Panc1 (cell line): ENCODE measurements around the gene MICAL2.

ENCODE experiments used
- POLR2AphosphoS5 ChIP-seq: IDR thresholded peaks from 2 replicates; pipeline ENCODE4 v1.6.1; 2012; ENCODE audit warnings: mild to moderate bottlenecking, low read depth, low read length, moderate library complexity
- SIN3A ChIP-seq: IDR thresholded peaks from 2 replicates; pipeline ENCODE4 v1.6.1; 2012; ENCODE audit warnings: low read depth, mild to moderate bottlenecking, low read length, moderate library complexity, borderline replicate concordance; ENCODE audit not compliant: insufficient read depth
- TCF7L2 ChIP-seq: IDR thresholded peaks from 2 replicates; pipeline ENCODE4 v1.6.1; 2011; ENCODE audit warnings: mild to moderate bottlenecking, low read depth, low read length, inconsistent platforms
- TF ChIP-seq, protein P1 (sequence below): fragments of 450-650 bp; IDR thresholded peaks from 2 replicates; pipeline ENCODE4 v1.5.1; 2017; ENCODE audit warnings: mild to moderate bottlenecking
- TF ChIP-seq, protein P2 (sequence below), 2 experiments: IDR thresholded peaks; 2 replicates each; pipeline ENCODE4 v1.6.1; 2011 to 2012; ENCODE audit warnings: low read depth in 2 of 2, control low read depth in 1 of 2, low read length in 1 of 2, mild to moderate bottlenecking in 1 of 2, moderate library complexity in 1 of 2; ENCODE audit not compliant: insufficient read depth in 1 of 2

DNA sequence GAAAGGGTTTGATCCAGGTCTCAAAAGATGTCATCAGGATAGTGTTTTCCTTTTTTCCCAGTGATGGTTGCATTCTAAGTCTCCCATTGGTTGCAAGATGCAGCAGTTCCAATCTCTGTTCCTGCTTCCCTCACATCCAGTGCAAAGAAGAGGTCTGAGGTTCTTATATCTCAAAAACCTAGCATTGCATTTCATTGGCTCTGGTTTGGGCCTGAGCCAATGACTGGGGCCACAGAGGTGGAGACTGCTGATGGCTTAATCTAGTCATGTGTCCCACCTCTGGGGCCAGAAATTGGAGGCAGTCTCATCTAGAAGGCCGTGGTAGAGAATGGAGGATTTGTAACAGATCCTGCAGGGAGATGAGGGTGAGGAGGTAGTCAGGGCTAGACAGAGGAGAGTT is 13.2 kb upstream of the MICAL2 start:
- TF ChIP-seq, protein P1, sequence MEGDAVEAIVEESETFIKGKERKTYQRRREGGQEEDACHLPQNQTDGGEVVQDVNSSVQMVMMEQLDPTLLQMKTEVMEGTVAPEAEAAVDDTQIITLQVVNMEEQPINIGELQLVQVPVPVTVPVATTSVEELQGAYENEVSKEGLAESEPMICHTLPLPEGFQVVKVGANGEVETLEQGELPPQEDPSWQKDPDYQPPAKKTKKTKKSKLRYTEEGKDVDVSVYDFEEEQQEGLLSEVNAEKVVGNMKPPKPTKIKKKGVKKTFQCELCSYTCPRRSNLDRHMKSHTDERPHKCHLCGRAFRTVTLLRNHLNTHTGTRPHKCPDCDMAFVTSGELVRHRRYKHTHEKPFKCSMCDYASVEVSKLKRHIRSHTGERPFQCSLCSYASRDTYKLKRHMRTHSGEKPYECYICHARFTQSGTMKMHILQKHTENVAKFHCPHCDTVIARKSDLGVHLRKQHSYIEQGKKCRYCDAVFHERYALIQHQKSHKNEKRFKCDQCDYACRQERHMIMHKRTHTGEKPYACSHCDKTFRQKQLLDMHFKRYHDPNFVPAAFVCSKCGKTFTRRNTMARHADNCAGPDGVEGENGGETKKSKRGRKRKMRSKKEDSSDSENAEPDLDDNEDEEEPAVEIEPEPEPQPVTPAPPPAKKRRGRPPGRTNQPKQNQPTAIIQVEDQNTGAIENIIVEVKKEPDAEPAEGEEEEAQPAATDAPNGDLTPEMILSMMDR = no peak
- TF ChIP-seq POLR2AphosphoS5 = no peak
- TF ChIP-seq SIN3A = no peak
- TF ChIP-seq, protein P2, sequence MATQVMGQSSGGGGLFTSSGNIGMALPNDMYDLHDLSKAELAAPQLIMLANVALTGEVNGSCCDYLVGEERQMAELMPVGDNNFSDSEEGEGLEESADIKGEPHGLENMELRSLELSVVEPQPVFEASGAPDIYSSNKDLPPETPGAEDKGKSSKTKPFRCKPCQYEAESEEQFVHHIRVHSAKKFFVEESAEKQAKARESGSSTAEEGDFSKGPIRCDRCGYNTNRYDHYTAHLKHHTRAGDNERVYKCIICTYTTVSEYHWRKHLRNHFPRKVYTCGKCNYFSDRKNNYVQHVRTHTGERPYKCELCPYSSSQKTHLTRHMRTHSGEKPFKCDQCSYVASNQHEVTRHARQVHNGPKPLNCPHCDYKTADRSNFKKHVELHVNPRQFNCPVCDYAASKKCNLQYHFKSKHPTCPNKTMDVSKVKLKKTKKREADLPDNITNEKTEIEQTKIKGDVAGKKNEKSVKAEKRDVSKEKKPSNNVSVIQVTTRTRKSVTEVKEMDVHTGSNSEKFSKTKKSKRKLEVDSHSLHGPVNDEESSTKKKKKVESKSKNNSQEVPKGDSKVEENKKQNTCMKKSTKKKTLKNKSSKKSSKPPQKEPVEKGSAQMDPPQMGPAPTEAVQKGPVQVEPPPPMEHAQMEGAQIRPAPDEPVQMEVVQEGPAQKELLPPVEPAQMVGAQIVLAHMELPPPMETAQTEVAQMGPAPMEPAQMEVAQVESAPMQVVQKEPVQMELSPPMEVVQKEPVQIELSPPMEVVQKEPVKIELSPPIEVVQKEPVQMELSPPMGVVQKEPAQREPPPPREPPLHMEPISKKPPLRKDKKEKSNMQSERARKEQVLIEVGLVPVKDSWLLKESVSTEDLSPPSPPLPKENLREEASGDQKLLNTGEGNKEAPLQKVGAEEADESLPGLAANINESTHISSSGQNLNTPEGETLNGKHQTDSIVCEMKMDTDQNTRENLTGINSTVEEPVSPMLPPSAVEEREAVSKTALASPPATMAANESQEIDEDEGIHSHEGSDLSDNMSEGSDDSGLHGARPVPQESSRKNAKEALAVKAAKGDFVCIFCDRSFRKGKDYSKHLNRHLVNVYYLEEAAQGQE (IDR thresholded peaks at IDR 0.05; ENCODE audit: insufficient read depth in 1 of 2, low read depth in 2 of 2, low read length in 1 of 2) = no peak
- TF ChIP-seq TCF7L2 = no peak
